DOHH2 (cell line): ENCODE data around the gene PRDM2.

Source experiments
- H3F3A ChIP-seq: fragments of 200-600 bp; sonication (generic), shearing (Covaris generic); 2 replicates; pipeline ENCODE4 v1.6.0; 2016; ENCODE audit warnings: antibody characterized with exemption, mild to moderate bottlenecking; ENCODE audit not compliant: control insufficient read depth, insufficient read depth
- H3K27ac ChIP-seq: fragments of 200-600 bp; sonication (generic); 2 replicates; pipeline ENCODE4 v1.5.1; 2014; ENCODE audit warnings: low read depth, mild to moderate bottlenecking, low read length, moderate library complexity
- H3K27me3 ChIP-seq: fragments of 200-600 bp; sonication (generic); 2 replicates; pipeline ENCODE4 v1.6.1; 2014; ENCODE audit warnings: mild to moderate bottlenecking, low read length, mixed read lengths; ENCODE audit not compliant: control insufficient read depth
- H3K36me3 ChIP-seq: fragments of 200-600 bp; sonication (generic); 2 replicates; pipeline ENCODE4 v1.6.1; 2014; ENCODE audit warnings: mild to moderate bottlenecking, low read length, moderate library complexity, mixed read lengths; ENCODE audit not compliant: control insufficient read depth
- H3K4me1 ChIP-seq: fragments of 200-600 bp; sonication (generic); 2 replicates; pipeline ENCODE4 v1.6.1; 2014; ENCODE audit warnings: mild to moderate bottlenecking, low read length, mixed read lengths; ENCODE audit not compliant: control insufficient read depth
- H3K4me2 ChIP-seq: fragments of 200-600 bp; sonication (generic); 2 replicates; pipeline ENCODE4 v1.6.0; 2014; ENCODE audit warnings: mild to moderate bottlenecking, low read length, moderate library complexity
- H3K4me3 ChIP-seq: fragments of 200-600 bp; sonication (generic); 2 replicates; pipeline ENCODE4 v1.5.1; 2014; ENCODE audit warnings: mild to moderate bottlenecking, low read length, mixed read lengths
- H3K79me2 ChIP-seq: fragments of 200-600 bp; sonication (generic); 2 replicates; pipeline ENCODE4 v1.6.1; 2014; ENCODE audit warnings: mild to moderate bottlenecking, low read length, mixed read lengths; ENCODE audit not compliant: control insufficient read depth
- H3K9me2 ChIP-seq: fragments of 200-600 bp; sonication (generic); replicated peaks from 2 replicates; pipeline ENCODE4 v1.6.1; 2014; ENCODE audit warnings: mild to moderate bottlenecking, low read length, mixed read lengths; ENCODE audit not compliant: control insufficient read depth
- H3K9me3 ChIP-seq: fragments of 200-600 bp; sonication (generic); 2 replicates; pipeline ENCODE4 v1.6.1; 2014; ENCODE audit warnings: antibody characterized with exemption, low read length, mixed read lengths; ENCODE audit not compliant: control insufficient read depth, insufficient read depth
- H4K20me1 ChIP-seq: fragments of 200-600 bp; sonication (generic); 2 replicates; pipeline ENCODE4 v1.6.0; 2014; ENCODE audit warnings: low read depth, mild to moderate bottlenecking, antibody characterized with exemption, low read length, moderate library complexity; ENCODE audit not compliant: control insufficient read depth, insufficient read depth
- CTCF ChIP-seq: fragments of 200-600 bp; sonication (generic); IDR thresholded peaks from one replicate; pipeline ENCODE4 v1.5.1; 2014; ENCODE audit warnings: antibody characterized with exemption, mild to moderate bottlenecking, low read depth, low read length; ENCODE audit not compliant: poor library complexity, severe bottlenecking
- EZH2phosphoT487 ChIP-seq: fragments of 200-600 bp; sonication (generic); IDR thresholded peaks from 2 replicates; pipeline ENCODE4 v1.6.1; 2017; ENCODE audit warnings: borderline replicate concordance, mild to moderate bottlenecking, antibody characterized with exemption, low read length, moderate library complexity, mixed read lengths

Gene PRDM2

GRCh38 chr1:13766592-13767564 is 66.9 kb downstream of the PRDM2 start:
- Histone ChIP-seq H3F3A (peaks cover 6% of the 10 kb centered on the region; the same call in 1 of the 2 replicates), H3K4me1 (peaks cover 48% of the 10 kb centered on the region), H3K27me3 (no peaks in the 10 kb centered on the region), H3K79me2 (peaks cover 100% of the 10 kb centered on the region), H3K4me3 (no peak overlapping the region), H4K20me1 (peaks cover 60% of the 10 kb centered on the region), H3K4me2 (no peak overlapping the region), H3K36me3 (peaks cover 93% of the 10 kb centered on the region), H3K9me3 (no peaks in the 10 kb centered on the region), H3K27ac (no peak overlapping the region), H3K9me2 (no peaks in the 10 kb centered on the region)
- TF ChIP-seq EZH2phosphoT487 = no peak
- no peak for TF ChIP-seq CTCF

- H3K79me2 ChIP-seq = peaks cover 100% of the 10 kb centered on the region
- H3K4me1 ChIP-seq = peaks cover 25% of the 10 kb centered on the region
- no peaks in the 10 kb centered on the region for H3K9me3 ChIP-seq
- H3K36me3 ChIP-seq = peaks cover 95% of the 10 kb centered on the region
- peaks cover 9% of the 10 kb centered on the region for H3F3A ChIP-seq
- H3K27ac ChIP-seq = no peak overlapping the region
- H3K4me3 ChIP-seq = no peak overlapping the region
- no peak overlapping the region for H3K4me2 ChIP-seq
- H4K20me1 ChIP-seq = peaks cover 59% of the 10 kb centered on the region
- no peaks in the 10 kb centered on the region for H3K27me3 ChIP-seq
- H3K9me2 ChIP-seq = no peaks in the 10 kb centered on the region
- TF ChIP-seq CTCF (no peak), EZH2phosphoT487 (no peak)
Measured at GRCh38 chr1:13769212-13769611, 69.2 kb downstream of the PRDM2 start.

- Histone ChIP-seq H3K9me3 (no peaks in the 10 kb centered on the region), H3K4me2 (no peak overlapping the region), H3K36me3 (peaks cover 93% of the 10 kb centered on the region), H3K27me3 (no peaks in the 10 kb centered on the region), H4K20me1 (peaks cover 59% of the 10 kb centered on the region), H3K4me1 (peaks cover 20% of the 10 kb centered on the region), H3K4me3 (no peak overlapping the region), H3F3A (peaks cover 9% of the 10 kb centered on the region), H3K9me2 (no peaks in the 10 kb centered on the region), H3K79me2 (peaks cover 99% of the 10 kb centered on the region), H3K27ac (no peak overlapping the region)
- TF ChIP-seq CTCF (no peak), EZH2phosphoT487 (no peak)
Measured at GRCh38 chr1:13769830-13770229, 69.8 kb downstream of the PRDM2 start.
